ENCODE measurements around the gene UBE2Q1. TPM values are rescaled to one million over a fixed set of nuclear protein-coding genes. Genes with fewer than 3 reads are reported as not detected.

UBE2Q1 gene
- total and polyA plus RNA-seq, 3 donors from 2014 or later = 63.5 to 128 (median 65.2) TPM

- intact Hi-C loops (cut with DNase I; ENCODE audit: low total_unique reads) = no loop called here
Measured at GRCh38 chr1:154579374-154579773, 20.9 kb upstream of the UBE2Q1 start.

DNA sequence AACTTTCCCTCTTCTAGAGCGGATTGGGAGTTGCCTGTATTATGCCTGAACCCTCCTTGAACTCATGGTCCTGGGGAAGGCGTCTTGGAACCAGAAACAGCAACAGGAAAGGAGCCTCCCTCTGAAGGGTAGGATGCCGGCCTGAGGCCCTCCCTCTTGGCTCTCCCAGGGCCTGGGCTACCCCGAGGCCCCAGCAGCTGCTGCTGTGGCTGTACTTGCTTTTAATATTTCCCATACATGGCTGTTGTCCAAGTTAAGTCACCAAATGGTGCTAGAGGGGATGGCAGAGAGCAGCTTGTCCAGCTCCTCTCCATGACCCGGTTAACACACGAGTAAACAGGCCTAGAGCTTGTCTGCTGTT is 19.6 kb upstream of the UBE2Q1 start:
- no peaks in the 10 kb centered on the region for H3K36me3 ChIP-seq (ENCODE audit: low read depth, missing control alignments)
- H3K9me3 ChIP-seq = no peaks in the 10 kb centered on the region
- H3K4me3 ChIP-seq = no peak overlapping the region
- TF ChIP-seq CTCF (IDR thresholded peaks at IDR 0.05) (no peak), POLR2A (IDR thresholded peaks at IDR 0.05) (no peak)
- WGBS, 2 donors = 28 to 39% methylated on average over 6 of the region's 6 CpGs
- no peak for DNase-seq
- H3K27ac ChIP-seq = no peak overlapping the region
- peaks cover 10% of the 10 kb centered on the region for H3K4me1 ChIP-seq
- intact Hi-C loops (cut with DNase I; ENCODE audit: low total_unique reads) = no loop called here
- no peaks in the 10 kb centered on the region for H3K27me3 ChIP-seq

More at GRCh38 chr1:154579374-154579773, 20.9 kb upstream of the UBE2Q1 start:
- no peaks in the 10 kb centered on the region for H3K36me3 ChIP-seq (ENCODE audit: low read depth, missing control alignments)
- no peak overlapping the region for H3K27ac ChIP-seq
- H3K27me3 ChIP-seq = no peaks in the 10 kb centered on the region
- peaks cover 10% of the 10 kb centered on the region for H3K4me1 ChIP-seq
- TF ChIP-seq CTCF (IDR thresholded peaks at IDR 0.05) (no peak), POLR2A (IDR thresholded peaks at IDR 0.05) (no peak)
- no peak for DNase-seq
- H3K4me3 ChIP-seq = no peak overlapping the region
- no peaks in the 10 kb centered on the region for H3K9me3 ChIP-seq
- 61 to 83% methylated on average over 8 of the region's 8 CpGs for WGBS, 2 donors

GRCh38 chr1:154577346-154578057 is 19.0 kb upstream of the UBE2Q1 start:
- 40 to 58% methylated on average over 4 to 7 of the region's 7 CpGs for WGBS, 2 donors
- Histone ChIP-seq H3K27me3 (no peaks in the 10 kb centered on the region), H3K4me3 (no peak overlapping the region), H3K9me3 (no peaks in the 10 kb centered on the region), H3K27ac (no peak overlapping the region), H3K36me3 (ENCODE audit: low read depth, missing control alignments) (no peaks in the 10 kb centered on the region), H3K4me1 (peaks cover 10% of the 10 kb centered on the region)
- TF ChIP-seq POLR2A (IDR thresholded peaks at IDR 0.05) (no peak), CTCF (IDR thresholded peaks at IDR 0.05) (no peak)
- DNase-seq = no peak
- intact Hi-C loops (cut with DNase I; ENCODE audit: low total_unique reads) = no loop called here

DNA sequence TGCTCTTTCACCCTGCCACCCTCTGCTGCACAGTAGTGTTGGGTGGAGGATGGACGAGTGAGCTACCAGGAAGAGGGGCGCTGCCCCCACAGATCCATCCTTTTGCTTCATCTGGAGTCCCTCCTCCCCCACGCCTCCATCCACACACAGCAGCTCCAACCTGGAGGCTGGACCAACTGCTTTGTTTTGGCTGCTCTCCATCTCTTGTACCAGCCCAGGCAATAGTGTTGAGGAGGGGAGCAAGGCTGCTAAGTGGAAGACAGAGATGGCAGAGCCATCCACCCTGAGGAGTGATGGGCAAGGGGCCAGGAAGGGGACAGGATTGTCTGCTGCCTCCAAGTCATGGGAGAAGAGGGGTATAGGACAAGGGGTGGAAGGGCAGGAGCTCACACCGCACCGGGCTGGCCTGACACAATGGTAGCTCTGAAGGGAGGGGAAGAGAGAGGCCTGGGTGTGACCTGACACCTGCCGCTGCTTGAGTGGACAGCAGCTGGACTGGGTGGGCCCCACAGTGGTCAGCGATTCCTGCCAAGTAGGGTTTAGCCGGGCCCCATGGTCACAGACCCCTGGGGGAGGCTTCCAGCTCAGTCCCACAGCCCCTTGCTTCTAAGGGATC is 17.6 kb upstream of the UBE2Q1 start:
- H3K36me3 ChIP-seq (ENCODE audit: low read depth, missing control alignments) = no peaks in the 10 kb centered on the region
- H3K9me3 ChIP-seq = no peaks in the 10 kb centered on the region
- TF ChIP-seq POLR2A (IDR thresholded peaks at IDR 0.05) = no peak
- TF ChIP-seq CTCF (IDR thresholded peaks at IDR 0.05) = no peak
- no peak for DNase-seq
- no peaks in the 10 kb centered on the region for H3K27me3 ChIP-seq
- H3K27ac ChIP-seq = no peak overlapping the region
- H3K4me3 ChIP-seq = no peak overlapping the region
- peaks cover 10% of the 10 kb centered on the region for H3K4me1 ChIP-seq
- 68 to 79% methylated on average over 8 of the region's 8 CpGs for WGBS, 2 donors
- intact Hi-C loops (cut with DNase I; ENCODE audit: low total_unique reads) = no loop called here

Measured in testis (tissue), 3 donors.